GM18505 (cell line): Measurements from ENCODE around the gene TRA2B.

Experiments
- ATAC-seq: cut with Tn5 transposase; IDR thresholded peaks from one replicate; pipeline ENCODE4 v1.9.1; 2021; ENCODE audit not compliant: unreplicated experiment
- POLR2A ChIP-seq: IDR thresholded peaks from 4 replicates; pipeline ENCODE4 v1.6.1; 2011; ENCODE audit warnings: borderline replicate concordance; ENCODE audit not compliant: insufficient read depth, insufficient read length; ENCODE audit errors: extremely low read depth

The TRA2B gene

DNA sequence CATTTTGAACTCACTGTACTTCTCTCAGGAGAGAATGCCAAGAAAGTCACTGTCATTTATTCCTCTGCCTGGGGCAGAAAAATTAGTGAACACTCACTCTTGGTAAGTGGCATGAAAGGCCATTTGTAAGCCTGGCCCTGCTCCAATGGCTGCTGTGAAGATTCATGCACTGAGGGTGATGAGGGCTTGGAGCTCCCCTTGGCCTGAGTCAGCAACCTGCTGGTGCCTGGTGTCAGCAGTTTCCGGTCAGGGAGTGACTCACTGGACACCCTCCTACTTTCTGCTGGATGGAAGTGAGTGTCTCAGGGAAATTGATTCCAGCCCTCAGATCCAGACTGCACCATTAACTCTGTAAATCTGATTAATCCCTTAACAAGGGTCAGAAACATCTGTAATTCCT is 37.6 kb downstream of the TRA2B start:
- no peak for TF ChIP-seq POLR2A
- no peak for ATAC-seq

DNA sequence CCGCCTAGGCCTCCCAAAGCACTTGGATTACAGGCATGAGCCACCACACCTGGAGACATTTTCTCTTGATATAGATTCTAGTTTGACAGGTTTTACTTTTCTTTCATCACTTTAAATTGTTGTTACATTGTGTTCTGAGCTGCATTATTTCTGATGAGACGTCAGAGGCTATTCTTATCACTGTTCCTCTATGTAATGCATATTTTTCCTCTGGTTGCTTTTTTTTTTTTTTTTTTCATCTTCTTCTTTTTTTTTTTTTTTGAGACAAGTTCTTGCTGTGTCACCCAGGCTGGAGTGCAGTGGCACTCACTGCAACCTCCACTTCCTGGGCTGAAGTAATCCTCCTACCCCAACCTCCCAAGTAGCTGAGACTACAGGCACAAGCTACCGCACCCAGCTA is 41.2 kb downstream of the TRA2B start:
- no peak for ATAC-seq
- no peak for TF ChIP-seq POLR2A

GRCh38 chr3:185887066-185887465 is 50.7 kb downstream of the TRA2B start:
- ATAC-seq: no peak
- TF ChIP-seq POLR2A: no peak

DNA sequence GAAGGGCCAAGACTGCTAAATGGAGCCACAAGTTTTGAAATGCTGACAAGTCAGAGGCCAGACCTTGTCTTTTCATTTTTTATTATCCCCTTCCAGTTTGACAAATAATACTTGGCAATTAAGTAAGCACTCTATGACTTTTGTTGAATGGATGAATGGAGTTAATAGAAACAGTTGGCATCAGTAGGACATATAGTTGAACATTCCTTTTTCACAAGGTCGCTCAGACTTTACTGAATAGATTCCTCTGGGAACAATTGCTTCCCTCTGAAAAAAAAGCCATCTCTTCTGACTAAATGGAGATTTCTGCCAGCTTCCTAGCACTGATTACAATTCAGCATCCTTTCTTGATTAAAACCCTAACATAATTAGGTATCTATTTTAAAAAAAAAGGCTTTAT is 53.2 kb downstream of the TRA2B start:
- no peak for TF ChIP-seq POLR2A
- ATAC-seq: no peak

- ATAC-seq: no peak
- no peak for TF ChIP-seq POLR2A
Measured at GRCh38 chr3:185881926-185882325, 55.9 kb downstream of the TRA2B start.

- ATAC-seq: no peak
- TF ChIP-seq POLR2A: no peak
Measured at GRCh38 chr3:185880600-185880999, 57.2 kb downstream of the TRA2B start.

DNA sequence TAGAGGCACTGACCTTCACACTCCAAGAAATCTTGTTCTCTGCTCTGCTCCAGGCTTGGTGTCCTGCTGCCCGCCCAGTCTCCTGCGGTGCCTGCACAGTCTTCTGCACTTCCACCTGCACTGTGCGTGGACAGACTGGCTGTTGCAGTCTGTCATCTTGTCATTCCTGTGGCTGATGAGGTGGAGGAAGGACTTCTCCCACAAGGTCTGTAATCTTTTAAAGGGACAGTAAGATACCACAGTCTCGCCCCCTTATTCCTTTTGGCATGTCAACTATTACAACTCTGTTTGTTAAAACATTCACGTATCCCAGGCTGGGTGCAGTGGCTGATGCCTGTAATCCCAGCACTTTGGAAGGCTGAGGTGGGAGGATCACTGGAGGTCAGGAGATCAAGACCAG is 58.9 kb downstream of the TRA2B start:
- TF ChIP-seq POLR2A: no peak
- no peak for ATAC-seq

- no peak for ATAC-seq
- TF ChIP-seq POLR2A: no peak
Measured at GRCh38 chr3:185874119-185874518, 63.7 kb downstream of the TRA2B start.

DNA sequence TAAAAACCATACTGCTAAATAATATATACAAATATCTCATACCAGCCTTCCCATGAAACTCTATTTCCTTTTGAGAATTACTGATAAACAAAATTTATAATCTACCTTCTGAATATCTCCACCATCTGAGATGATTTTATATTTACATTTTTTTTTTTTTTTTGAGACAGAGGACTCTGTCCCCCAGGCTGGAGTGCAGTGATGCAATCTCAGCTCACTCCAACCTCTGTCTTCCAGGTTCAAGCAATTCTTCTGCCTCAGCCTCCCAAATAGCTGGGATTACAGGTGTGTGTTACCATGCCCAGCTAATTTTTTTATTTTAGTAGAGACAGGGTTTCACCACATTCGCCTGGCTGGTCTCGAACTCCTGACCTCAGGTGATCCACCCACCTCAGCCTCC is 70.2 kb downstream of the TRA2B start:
- no peak for ATAC-seq
- no peak for TF ChIP-seq POLR2A

- no peak for TF ChIP-seq POLR2A
- no peak for ATAC-seq
Measured at GRCh38 chr3:185866995-185867394, 70.8 kb downstream of the TRA2B start.

- ATAC-seq: no peak
- TF ChIP-seq POLR2A: no peak
Measured at GRCh38 chr3:185866555-185866954, 71.3 kb downstream of the TRA2B start.
